Kidney (tissue), 14 donors: Measurements from ENCODE around the gene GPBP1L1. TPM values are rescaled to one million over a fixed set of nuclear protein-coding genes. Genes with fewer than 3 reads are reported as not detected.

Source experiments
- DNase-seq, 5 donors: peaks; one replicate each; pipeline ENCODE4 v3.0.0-alpha.2; 2013 to 2020
- FAIRE-seq: peaks from 2 replicates; lab custom pipeline; 2012; peaks lifted over from hg19 to GRCh38; lab: Jason Lieb, UNC
- H3K27ac ChIP-seq, 2 donors: one replicate each; pipeline ENCODE4 v1.7.0; 2013; ENCODE audit warnings: low read depth in 2 of 2, low read length in 2 of 2, inconsistent platforms in 1 of 2
- H3K27me3 ChIP-seq: one replicate; pipeline ENCODE4 v1.7.1; 2013; ENCODE audit warnings: low read length, inconsistent platforms; ENCODE audit not compliant: control insufficient read depth, insufficient read depth
- H3K36me3 ChIP-seq, 3 donors: one replicate each; pipeline versions ENCODE4 v1.7.0 to v1.7.1; 2013; ENCODE audit warnings: low read length in 3 of 3, control low read depth in 1 of 3, inconsistent platforms in 1 of 3; ENCODE audit not compliant: insufficient read depth in 3 of 3, control insufficient read depth in 2 of 3
- H3K4me1 ChIP-seq, 3 donors: one replicate each; pipeline versions ENCODE4 v1.7.0 to v1.7.1; 2013; ENCODE audit warnings: low read length in 3 of 3, inconsistent platforms in 1 of 3, low read depth in 1 of 3; ENCODE audit not compliant: control insufficient read depth in 2 of 3, insufficient read depth in 2 of 3
- H3K4me3 ChIP-seq, 3 donors: one replicate each; pipeline versions ENCODE4 v1.7.0 to v1.8.1; 2013; ENCODE audit warnings: low read length in 3 of 3, control low read depth in 1 of 3, inconsistent platforms in 1 of 3
- H3K9ac ChIP-seq, 3 donors: one replicate each; pipeline versions ENCODE4 v1.7.0 to v1.7.1; 2013; ENCODE audit warnings: low read length in 3 of 3, control low read depth in 1 of 3, inconsistent platforms in 1 of 3
- H3K9me3 ChIP-seq, 3 donors: one replicate each; pipeline versions ENCODE4 v1.7.0 to v1.7.1; 2013; ENCODE audit warnings: low read length in 3 of 3, control low read depth in 1 of 3, inconsistent platforms in 1 of 3; ENCODE audit not compliant: control insufficient read depth in 2 of 3, insufficient read depth in 1 of 3
- CTCF ChIP-seq: IDR thresholded peaks from 3 replicates; pipeline ENCODE4 v1.5.1; 2012; ENCODE audit warnings: mild to moderate bottlenecking, moderate library complexity, borderline replicate concordance; ENCODE audit not compliant: insufficient read depth; ENCODE audit errors: extremely low read depth
- intact Hi-C: fragments of 100-400 bp; cut with DNase I; formaldehyde crosslinking; loops from one replicate; pipeline ENCODE4 v1.11.1; 2022
- polyA plus RNA-seq: library from polyadenylated mRNA; stranded (reverse); fragments of 350-450 nt; fragmentation: Illumina TruSeq; extraction: RNeasy Lipid Tissue Mini Kit (QIAGEN cat#74804); gene quantifications from one replicate; pipeline ENCODE4 v1.2.3, GENCODE V29; 2014; ENCODE audit warnings: low read depth, low replicate concordance; ENCODE audit not compliant: insufficient read depth
- total RNA-seq: library from RNA; stranded (reverse); fragmentation: NEBNext Ultra II Directional; extraction: Animal tissue kit (Norgen Biotek cat#: 25700); gene quantifications from one replicate; pipeline ENCODE4 v1.2.1, GENCODE V29; 2021
- donor health status: control.
- donor health status: control.
- donor health status: control.
- donor health status: control.
- donor health status: control.
- donor health status: DM: yes; HTN: yes; CAD: no.
- donor health status: Normal renal cell carcinoma (clear cell type).

GPBP1L1 gene
- total and polyA plus RNA-seq, 2 donors from 2014 or later, result 59.1 to 146 TPM

DNA sequence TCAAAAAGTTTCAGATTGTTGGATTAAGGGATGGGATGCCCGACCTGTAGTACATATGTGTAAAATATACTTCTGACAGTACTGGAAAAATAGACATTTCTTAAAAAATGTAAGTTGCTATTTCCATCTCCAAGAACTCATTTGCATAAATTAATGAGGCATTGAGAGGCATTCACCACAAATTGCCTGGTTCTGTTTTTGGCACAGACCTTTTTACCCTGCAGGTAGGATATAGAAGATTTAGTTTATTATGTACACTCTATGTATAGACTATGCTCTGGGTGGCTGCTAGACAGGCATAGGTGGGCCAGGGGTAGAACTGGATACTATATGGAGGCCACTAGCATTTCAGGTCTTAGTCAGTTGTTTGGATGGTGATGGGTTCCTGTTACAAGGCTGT is 70.4 kb downstream of the GPBP1L1 start:
- no peak overlapping the region for H3K27ac ChIP-seq
- no peaks in the 10 kb centered on the region for H3K9me3 ChIP-seq
- no peak overlapping the region for H3K4me3 ChIP-seq
- H3K36me3 ChIP-seq, result peaks cover 18 to 33% (median 24%) of the 10 kb centered on the region in 3 donors
- TF ChIP-seq CTCF, result no peak
- H3K4me1 ChIP-seq, result no peaks in the 10 kb centered on the region
- intact Hi-C loops, result no loop called here
- H3K27me3 ChIP-seq, result no peaks in the 10 kb centered on the region
- H3K9ac ChIP-seq, result no peak overlapping the region
- DNase-seq, result no peak
- no peak for FAIRE-seq

DNA sequence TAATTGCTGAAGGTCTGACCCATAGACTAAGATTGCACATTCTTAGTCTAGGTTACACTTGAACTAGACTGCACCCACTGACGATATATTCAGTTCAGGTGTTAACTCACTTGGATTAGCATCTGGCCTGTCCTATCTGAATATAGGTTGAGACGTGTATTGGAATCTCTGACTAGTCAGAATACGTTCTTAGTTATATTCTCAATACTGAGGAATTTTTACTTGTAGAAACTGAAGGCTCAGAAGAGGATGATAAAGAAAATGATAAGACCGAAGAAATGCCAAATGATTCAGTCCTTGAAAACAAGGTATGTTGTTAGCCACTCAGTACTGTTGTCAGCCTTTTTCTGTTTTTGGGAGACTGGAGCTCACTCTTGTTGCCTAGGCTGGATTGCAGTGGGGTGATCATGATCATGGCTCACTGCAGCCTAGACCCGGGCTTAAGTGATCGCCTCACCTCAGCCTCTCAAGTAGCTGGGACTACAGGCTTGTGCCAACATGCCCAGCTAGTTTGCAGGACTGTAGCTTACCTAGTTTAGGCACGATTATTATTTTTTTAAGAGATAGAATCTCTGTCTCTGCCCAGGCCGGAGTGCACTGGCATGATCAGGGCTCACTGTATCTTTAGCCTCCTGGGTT is 73.3 kb downstream of the GPBP1L1 start:
- H3K27ac ChIP-seq, result no peak overlapping the region
- peaks cover 20 to 28% (median 23%) of the 10 kb centered on the region in 3 donors for H3K36me3 ChIP-seq
- H3K4me1 ChIP-seq, result peaks cover 0 to 9% (median 0%) of the 10 kb centered on the region in 3 donors
- intact Hi-C loops, result no loop called here
- no peak overlapping the region for H3K4me3 ChIP-seq
- no peaks in the 10 kb centered on the region for H3K9me3 ChIP-seq
- H3K9ac ChIP-seq, result no peak overlapping the region
- no peak for TF ChIP-seq CTCF
- no peak for FAIRE-seq
- H3K27me3 ChIP-seq, result no peaks in the 10 kb centered on the region
- DNase-seq, result no peak

GRCh38 chr1:45610589-45611226 is 75.6 kb downstream of the GPBP1L1 start:
- H3K27ac ChIP-seq, result no peak overlapping the region
- DNase-seq (no peak), FAIRE-seq (no peak)
- no peaks in the 10 kb centered on the region for H3K27me3 ChIP-seq
- peaks cover 0 to 9% (median 0%) of the 10 kb centered on the region in 3 donors for H3K4me1 ChIP-seq
- H3K36me3 ChIP-seq, result peaks cover 9 to 13% (median 10%) of the 10 kb centered on the region in 3 donors
- H3K9me3 ChIP-seq, result no peaks in the 10 kb centered on the region
- no peak overlapping the region for H3K4me3 ChIP-seq
- intact Hi-C loops, result no loop called here
- no peak for TF ChIP-seq CTCF
- H3K9ac ChIP-seq, result no peak overlapping the region
